HL-60 (cell line): ENCODE measurements around the gene OXSR1.

Experiments used
- CTCF ChIP-seq: IDR thresholded peaks from one replicate; pipeline ENCODE4 v1.5.1; 2011; ENCODE audit warnings: low read length, control low read depth, inconsistent platforms; ENCODE audit not compliant: insufficient read depth
- GABPA ChIP-seq: IDR thresholded peaks from 2 replicates; pipeline ENCODE4 v1.6.1; 2012; ENCODE audit warnings: low read depth
- POLR2AphosphoS5 ChIP-seq: IDR thresholded peaks from 2 replicates; pipeline ENCODE4 v1.6.1; 2012; ENCODE audit warnings: low read depth
- TF ChIP-seq, protein P1 (sequence below): IDR thresholded peaks from 2 replicates; pipeline ENCODE4 v1.6.1; 2012; ENCODE audit warnings: low read depth; ENCODE audit not compliant: insufficient replicate concordance

GRCh38 chr3:38264779-38265178 lies 99.4 kb downstream of the OXSR1 start:
- TF ChIP-seq CTCF (no peak), GABPA (no peak), POLR2AphosphoS5 (no peak)
- TF ChIP-seq, protein P1, sequence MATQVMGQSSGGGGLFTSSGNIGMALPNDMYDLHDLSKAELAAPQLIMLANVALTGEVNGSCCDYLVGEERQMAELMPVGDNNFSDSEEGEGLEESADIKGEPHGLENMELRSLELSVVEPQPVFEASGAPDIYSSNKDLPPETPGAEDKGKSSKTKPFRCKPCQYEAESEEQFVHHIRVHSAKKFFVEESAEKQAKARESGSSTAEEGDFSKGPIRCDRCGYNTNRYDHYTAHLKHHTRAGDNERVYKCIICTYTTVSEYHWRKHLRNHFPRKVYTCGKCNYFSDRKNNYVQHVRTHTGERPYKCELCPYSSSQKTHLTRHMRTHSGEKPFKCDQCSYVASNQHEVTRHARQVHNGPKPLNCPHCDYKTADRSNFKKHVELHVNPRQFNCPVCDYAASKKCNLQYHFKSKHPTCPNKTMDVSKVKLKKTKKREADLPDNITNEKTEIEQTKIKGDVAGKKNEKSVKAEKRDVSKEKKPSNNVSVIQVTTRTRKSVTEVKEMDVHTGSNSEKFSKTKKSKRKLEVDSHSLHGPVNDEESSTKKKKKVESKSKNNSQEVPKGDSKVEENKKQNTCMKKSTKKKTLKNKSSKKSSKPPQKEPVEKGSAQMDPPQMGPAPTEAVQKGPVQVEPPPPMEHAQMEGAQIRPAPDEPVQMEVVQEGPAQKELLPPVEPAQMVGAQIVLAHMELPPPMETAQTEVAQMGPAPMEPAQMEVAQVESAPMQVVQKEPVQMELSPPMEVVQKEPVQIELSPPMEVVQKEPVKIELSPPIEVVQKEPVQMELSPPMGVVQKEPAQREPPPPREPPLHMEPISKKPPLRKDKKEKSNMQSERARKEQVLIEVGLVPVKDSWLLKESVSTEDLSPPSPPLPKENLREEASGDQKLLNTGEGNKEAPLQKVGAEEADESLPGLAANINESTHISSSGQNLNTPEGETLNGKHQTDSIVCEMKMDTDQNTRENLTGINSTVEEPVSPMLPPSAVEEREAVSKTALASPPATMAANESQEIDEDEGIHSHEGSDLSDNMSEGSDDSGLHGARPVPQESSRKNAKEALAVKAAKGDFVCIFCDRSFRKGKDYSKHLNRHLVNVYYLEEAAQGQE: no peak
